GOT3 (cell line): ENCODE results near the gene KDM4B.

Source experiments
- DNase-seq: peaks from one replicate; lab custom pipeline; 2025; ENCODE audit warnings: mixed read lengths; lab: John Stamatoyannopoulos, UW

KDM4B gene

DNA sequence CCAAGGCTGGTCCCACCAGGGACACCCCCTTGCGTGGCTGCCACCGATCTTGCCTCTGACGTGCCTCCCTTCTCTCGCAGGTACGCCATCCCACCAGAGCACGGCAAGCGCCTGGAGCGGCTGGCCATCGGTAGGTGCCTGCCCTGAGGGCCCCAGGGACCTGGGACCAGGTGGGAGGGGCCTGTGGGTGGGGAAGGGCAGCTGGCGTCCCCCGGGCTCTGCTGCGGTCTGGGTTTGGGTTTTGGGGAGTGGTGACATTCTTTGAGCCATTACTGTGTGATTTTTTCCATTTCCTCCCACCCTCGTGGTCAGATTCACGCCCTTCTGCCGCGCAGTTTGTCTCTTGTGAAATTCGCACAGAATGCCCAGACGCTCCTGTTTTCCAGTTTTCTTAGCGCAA lies 102.0 kb downstream of the KDM4B start:
- DNase-seq = no peak

DNA sequence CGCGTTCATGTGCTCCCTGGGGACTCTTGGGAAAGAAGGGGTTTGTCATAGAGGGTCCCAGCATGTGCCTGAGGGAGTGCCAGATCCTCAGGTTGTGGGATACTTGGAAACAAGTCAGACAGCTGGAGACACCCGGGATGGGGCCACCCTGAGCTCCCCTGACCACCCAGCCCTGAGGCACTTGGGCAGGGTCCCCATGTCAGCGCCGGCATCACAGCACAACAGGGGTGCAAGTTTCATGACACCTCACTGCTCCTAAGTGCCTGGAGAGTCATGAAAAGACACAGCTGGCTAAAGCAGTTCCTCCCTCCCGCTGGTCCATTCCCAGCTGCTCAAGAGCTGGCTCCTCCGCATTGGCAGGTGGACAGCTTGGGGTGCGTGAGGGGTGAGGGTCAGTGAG lies 102.7 kb downstream of the KDM4B start:
- no peak for DNase-seq

DNA sequence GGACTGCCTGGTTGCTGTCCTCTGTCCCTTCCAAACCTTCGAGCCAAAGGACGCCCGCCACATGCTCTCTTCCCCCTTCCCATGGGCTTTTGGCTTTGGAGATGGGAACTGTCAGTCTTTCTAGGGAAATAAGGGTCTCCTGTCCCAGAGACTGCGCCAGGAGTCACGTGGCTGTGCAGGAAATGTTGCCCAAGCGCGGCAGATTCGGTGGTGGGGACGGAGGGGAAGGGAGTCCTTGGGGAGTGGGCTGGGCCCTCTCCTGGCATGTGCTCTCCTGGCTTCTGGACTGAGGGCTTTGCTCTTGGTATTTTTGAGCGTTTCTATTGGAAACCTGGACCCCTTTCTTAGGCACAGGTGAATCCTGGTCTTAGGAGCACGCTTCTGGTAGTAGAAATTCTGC lies 103.2 kb downstream of the KDM4B start:
- DNase-seq = no peak

DNA sequence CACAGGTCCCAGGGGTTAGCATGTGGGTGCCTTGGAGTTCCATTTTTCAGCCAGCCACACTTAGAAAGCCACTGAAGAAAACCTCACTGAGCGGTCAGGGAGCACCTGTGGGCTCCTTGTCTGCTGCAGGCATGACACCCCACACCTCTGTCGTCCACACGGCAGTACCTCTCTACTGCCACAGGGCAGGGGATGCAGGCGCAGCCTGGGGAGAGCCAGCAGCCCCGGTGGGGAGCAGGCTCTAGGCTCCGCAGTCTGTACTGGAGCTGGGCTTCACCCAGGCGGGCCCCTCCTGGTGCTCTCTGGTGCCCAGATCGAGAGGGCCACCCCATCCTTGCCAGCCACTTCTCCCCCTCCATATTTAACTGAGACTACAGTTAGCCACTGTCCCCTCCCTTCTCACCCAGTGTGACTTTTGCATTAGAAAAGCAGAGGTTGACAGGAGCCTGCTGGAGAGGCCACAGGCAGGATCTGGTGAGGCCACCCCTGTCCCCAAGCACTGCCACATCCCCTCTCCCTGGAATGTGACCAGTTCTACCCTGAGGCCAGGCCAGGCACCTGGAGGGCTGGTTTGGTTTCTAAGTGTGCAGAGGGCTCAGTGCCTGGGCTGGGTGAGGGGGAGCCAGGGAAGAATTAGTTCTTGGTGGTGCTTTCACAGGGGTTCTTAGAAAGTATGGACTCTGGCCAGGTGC lies 104.4 kb downstream of the KDM4B start:
- no peak for DNase-seq

DNA sequence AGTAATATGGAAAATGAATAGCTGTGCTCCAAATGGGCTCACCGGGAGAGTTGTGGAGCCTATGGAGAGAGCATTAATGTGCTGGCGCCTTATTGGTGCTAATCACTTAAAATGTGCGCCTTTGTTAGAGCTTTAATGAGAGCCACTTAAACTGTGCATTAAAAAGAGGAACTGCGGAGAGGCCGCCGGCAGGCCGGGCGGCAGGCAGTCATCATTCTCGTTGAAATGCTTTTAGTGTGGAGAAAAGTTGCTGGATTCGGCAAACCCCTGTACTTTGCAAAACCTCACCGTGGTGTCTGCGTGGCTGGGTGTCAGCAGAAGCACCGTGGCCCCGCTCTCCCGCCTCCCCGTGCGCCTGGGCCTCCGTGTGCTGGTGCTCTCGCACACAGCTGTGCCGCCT lies 105.5 kb downstream of the KDM4B start:
- DNase-seq = no peak

DNA sequence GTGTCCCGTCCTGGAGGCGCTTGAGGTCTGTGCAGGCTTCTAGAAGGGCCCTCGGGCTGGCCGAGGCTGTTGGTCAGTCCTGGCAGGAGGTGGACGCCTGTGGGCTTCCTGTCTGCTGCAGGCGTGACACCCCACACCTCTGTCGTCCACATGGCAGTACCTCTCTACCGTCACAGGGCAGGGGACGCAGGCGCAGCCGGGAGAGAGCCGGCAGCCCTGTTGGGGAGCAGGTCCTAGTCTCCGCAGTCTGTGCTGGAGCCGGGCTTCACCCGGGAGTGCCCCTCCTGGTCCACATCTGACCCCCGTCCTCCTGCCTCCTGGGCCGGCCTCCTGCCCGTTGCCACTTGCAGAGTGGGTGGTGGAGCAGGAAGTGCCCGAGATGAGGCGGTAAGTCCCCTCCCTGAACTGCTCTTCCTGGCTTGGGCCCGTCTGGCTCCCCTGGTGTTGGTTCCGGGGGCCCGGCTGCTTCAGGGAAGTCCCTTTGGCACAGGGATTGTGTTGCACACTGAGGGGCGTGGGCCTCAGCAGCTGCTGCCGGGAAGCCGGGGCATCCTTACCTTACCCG lies 106.0 kb downstream of the KDM4B start:
- no peak for DNase-seq

DNA sequence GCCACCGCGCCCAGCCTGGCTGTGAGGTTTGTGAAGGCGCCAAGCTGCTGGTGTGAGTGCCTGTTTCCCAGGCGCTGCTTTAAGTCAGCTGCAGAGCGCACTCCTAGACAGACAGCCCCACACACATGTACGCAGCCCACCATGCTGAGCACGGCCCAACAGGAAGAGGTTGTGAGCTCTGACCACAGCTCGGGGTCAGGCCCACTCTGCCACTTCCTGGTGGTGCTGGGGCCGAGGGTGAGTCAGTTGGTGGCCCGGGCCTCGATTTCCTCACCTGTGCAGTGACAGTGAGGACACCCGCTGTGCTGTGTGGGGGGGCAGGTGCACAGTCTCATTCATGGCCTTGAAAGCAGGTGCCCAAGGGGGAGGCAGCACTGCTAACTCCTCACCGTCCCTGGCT lies 106.7 kb downstream of the KDM4B start:
- no peak for DNase-seq

DNA sequence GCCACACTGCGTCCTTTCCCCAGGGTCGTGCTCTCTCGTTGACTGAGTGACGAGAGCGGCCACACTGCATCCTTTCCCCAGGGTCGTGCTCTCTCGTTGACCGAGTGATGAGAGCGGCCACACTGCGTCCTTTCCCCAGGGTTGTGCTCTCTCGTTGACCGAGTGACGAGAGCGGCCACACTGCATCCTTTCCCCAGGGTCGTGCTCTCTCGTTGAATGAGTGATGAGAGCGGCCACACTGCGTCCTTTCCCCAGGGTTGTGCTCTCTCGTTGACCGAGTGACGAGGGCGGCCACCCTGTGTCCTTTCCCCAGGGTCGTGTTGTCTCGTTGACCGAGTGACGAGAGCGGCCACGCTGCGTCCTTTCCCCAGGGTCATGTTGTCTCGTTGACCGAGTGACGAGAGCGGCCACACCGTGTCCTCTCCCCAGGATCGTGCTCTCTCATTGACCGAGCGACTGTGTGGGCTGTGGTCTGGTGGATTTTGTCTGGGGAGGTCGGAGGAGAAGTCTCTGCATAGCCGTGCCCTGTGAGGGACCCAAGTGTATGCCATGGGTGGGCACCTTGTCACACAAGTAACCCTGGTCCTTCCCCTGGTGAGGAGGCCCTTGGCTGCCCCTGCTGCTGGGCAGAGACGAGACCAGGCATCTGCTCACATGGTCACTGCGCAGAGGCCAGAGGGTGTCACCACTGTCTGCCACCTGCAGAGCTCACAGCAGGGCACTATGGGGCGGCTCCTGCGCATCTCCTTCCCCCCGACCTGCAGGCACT lies 107.7 kb downstream of the KDM4B start:
- DNase-seq = no peak

DNA sequence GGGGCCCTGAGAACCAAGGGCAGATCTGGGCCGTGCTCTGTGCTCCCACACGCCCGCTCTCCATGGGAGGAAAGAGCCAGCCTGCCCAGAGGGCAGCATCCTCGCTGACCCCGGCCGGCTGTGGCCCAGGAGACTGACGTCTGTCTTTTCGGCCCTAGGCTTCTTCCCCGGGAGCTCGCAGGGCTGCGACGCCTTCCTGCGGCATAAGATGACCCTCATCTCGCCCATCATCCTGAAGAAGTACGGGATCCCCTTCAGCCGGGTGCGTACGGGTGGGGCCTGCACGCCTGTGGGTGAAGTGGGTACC lies 108.2 kb downstream of the KDM4B start:
- no peak for DNase-seq

DNA sequence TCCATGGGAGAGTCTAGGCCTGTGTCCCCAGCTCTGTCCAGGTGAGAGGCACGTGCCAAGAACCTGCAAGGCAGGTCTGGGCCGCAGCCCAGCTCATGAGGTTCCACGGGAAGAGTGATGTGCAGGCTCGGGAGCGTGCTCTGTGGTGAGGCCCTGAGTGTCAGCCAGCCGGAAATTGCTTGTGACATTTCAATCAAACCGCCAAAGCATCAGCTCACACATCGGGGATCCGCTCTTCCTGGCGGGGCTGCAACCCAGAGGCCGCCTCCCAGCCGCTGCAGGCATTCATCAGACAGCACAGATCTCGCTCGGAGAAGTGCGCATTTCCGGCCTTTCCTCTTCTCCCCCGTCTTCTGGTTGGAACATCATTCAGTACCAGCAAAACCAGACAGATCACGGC lies 109.3 kb downstream of the KDM4B start:
- no peak for DNase-seq

DNA sequence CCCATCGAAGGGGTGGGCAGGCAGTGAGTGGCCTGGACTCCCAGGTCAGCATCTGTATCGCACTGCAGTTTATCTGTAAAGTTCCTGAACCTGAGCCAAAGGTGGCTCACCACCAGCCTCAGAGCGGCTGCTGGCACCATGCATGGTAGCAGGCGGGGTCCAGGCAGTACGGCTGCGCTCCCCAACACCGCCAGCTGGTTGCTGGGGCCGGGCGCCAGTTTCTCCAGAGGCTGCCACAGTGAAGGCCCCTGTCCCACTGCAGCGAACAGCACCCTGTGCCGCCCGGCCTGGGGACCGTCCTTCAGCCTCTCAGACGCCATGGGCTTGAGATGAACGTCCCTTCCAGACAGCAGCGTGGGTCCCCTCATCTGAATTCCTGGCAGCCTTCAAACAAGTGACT lies 109.8 kb downstream of the KDM4B start:
- DNase-seq = no peak

DNA sequence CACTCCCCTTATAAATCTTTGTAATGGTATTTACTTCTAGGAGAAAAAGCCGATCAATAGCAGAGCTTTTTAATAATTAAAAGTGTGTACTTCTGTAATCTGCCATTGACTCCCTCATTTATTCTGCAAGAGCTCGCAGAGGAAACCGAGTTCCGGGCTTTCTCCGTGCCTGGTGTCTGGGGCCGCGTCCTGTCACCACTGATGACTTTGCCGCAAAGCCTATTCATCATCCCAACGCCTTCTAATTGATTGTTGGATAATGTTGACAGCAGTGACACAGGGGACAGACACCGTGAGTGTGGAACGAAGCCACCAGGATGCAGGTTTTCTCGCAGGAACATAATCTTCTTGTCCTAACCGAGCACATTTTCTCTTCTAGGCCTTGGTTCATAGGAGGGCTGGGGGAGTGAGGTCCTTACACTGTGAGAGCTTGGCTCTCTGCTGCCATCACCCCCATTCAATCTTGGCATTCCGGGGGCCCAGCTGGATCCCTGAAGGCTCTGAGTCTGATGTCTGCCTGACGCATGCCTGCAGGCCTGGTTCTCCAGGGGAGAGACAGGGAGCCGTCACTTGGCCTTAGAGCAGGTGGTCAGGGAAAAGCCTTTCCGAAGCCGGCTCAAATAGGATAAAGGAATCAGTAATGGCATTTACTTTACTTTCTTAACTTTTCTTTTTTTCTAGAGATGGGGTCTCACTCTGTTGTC lies 110.3 kb downstream of the KDM4B start:
- no peak for DNase-seq

DNA sequence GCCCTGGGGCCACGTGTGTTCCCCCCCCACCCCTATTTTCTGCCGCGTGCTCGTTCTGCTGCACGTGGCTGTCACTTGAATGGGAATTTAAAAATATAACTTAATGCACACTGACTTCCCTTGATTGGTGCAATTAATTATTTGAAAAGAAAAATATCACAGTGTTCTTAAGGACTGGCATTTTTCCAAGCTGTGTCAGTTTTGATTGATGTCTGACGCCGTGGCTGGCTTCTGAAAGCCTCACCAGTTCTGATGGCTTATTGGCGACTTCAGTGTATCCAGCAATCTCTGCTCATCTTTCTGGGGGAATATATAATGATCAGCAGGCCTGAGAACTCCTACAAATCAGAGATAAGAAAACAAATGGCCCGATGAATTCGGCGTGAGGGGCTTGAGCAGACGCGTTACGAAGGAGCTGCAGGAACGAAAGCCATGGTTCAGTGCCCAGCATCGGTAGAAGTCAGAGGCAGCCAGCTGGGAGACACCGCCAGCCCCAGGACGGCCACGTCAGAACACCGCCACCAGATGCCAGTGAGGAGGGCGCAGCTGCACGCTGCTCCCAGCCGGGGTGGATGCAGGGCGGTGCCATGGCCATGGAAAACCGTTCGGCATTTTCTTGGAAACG lies 111.2 kb downstream of the KDM4B start:
- no peak for DNase-seq

DNA sequence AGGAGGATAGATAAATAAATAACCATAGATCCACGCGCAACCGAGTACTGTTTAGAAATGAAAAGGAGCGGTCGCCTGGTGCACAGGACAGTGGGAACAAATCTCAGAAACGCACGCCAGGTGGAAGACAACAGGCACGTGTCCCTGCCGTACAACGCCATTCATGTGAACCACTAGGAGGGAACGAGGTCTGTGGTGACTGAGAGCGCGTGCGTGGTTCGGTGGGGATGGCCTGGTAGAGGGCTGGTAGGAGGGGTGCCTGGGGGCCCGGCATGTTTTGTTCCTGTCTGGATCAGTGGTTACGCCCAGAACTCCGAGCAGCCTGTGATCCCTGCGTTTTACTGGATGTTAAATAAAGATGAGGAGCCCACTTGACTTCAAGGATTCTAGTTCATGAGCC lies 111.9 kb downstream of the KDM4B start:
- no peak for DNase-seq

DNA sequence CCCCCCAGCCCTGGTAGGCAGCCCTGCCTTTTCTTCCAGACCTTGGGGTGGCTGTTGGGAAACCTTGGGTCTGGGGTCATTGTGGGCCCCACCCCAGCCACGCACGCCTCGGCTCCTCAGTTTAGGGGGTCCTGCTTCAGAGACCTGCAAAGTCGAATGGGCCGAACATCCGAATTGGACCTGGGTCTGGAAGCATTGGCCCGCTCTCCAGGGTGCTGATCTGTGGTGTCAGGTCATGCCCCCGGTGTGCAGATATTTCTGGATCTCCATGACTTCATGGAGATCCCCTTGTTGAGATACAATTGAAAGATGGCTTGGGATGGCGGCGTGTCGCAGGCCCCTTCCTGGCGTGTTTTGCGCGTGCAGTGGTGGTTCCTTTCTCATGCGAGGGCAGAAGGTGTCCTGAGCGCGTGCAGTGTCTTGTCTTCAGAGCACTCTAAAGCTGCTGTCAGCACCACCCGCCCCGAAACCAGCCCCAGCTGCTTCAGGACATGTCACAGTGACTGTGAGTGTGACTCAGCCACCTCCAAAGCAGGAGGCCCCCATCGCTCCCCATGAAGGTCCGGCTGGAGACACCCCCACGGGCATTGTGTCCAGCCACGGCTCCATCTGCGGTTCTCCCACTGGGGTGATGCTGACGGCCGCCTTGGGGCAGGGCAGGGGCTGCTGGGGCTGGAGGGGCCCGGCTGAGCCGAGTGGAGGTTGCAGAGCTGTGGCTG lies 112.7 kb downstream of the KDM4B start:
- no peak for DNase-seq

DNA sequence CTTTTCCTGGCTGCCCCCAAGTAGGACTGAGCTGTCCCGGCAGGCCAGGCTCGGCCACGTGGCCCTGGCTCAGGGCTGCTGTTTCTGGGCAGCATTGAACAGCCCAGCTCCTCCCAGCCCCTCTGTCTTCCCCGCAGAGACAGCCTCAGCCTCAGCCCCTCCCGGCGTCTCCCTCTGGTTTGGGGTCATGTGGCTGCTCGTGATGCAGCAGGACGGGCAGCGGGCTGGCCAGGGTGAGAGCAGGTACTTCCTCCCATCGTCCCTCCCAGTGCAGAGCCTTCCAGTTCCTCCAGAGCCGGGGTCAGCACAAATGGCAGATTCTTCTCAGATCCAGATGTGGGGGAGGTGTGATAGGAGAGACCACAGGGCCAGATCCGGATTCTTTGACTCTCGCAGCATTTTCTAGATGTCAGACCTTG lies 114.6 kb downstream of the KDM4B start:
- DNase-seq = no peak

DNA sequence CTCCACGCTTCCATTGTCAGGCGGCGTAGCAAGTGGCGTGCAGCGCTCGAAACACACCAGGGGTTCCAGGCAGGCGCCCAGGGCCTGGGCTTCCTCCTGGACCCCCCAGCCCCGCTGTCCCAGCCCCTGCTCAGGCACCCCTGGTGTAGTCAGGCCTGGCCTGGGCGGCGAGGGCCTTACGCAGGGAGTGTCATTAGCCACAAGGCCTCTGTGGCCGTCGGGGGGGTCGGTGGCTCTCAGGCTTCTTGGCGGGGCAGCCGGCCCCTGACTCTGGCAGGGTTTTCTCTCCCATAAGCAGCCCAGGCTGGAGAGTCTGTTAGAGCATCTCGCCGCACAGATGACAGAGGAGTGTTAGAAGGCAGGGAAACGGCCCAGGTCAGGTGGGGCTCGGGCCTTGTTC lies 116.7 kb downstream of the KDM4B start:
- DNase-seq = no peak

DNA sequence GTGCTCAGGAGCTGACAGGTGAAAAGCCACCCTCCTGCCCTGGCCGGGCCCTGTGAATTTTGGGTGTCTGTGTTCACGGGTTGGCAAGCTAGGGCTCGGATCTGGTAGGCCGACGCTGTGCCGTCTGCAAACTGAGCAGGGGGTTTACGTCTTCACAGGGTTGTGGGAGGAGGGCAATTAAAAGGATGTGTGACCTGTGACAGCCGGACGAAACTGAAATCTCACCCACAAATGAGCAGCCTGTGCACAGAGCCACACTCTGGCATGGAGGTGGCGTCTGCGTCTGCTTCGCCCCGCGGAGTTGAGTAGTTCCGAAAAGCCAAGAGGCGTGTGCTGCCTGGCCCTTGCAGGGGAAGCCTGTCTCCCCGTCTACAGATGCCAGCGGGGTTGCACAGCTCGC lies 117.3 kb downstream of the KDM4B start:
- no peak for DNase-seq

DNA sequence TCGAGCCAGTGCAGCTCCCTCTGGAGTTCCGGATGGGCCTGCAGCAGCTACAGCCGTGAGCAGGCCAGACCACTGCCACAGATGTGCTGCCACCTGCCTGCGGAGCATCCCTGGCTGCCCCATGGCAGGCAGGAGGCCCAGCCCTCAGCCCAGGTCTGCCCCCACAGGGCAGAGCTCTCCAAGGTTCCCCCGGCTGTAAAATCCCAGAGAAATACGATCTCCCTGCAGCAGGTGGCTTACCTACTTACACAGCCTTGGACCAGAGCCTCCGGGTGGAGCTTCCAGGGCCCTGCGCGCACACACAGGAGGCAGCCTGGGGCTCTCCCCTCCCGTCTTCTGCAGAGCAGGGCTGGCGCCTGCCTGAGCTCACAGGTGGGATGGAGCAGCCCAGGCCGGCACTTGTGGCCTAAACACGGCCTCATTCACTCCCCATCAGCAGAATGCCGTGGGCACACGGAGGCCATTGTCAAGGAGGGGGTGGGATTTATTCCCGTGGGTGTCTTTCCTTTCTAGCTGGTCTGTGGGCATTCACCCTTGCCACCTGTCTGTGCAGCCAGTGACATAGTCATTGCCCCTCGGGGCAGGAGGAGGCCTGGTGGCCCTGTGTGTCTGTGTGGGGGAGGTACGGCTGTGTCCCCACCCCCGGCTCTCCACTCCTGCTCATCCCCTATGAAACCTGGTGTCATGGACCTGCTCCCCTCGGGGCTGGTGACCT lies 118.0 kb downstream of the KDM4B start:
- no peak for DNase-seq

DNA sequence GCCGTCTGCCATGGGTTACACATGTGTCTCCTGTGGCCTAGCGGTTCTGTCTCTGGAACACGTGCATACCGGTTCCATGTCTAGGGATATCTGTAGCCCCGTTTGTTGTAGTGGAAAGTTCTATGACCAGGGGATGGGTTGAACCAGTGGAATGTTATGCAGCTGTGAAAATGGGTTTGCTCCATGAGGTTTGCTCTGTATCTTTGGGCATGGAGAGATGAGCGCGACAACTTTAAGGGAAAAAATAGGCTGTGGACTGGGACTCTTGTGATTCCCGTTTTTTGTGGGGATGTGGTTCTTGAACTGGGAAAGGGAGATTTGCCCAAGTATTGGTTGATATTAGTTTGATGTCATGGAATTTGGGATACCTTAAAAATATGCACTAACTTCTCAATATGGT lies 120.4 kb downstream of the KDM4B start:
- DNase-seq = no peak

DNA sequence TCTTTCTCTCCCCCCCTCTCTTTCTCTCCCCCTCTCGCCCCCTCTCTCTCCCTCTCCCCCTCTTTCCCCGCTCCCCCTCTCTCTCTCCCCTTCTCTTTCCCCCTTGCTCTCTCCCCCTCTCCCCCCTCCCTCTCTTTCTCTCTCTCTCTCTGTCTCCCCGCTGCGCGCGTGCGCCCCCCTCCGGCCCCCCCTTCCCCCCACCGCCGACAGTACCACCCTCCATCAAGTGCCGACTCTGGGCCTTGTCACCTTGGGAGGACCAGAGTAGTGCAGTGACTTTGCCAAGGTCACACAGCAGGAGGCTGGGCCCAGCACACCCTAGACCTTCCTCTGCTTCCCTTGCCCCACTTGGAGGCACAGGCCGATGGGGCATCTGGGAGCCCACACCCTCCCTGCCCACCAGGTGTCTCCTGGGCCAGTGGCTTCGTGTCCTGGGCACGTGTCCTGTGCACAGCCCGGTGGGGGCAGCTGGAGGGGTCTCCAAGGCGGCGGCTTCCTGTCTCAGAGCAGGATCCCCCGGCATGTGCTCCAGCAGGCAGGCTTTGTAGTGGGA lies 121.6 kb downstream of the KDM4B start:
- no peak for DNase-seq
